Breast epithelium (tissue), 3 donors: Measurements from ENCODE around the gene KLHL4.
"Not testable (repeated sequence)": the region's sequence is repeated elsewhere in the genome, so short reads cannot be mapped to it uniquely, and the experiment has no call there.

ENCODE experiments used
- POLR2AphosphoS5 ChIP-seq, 3 donors: sonication (generic); formaldehyde crosslinking; IDR thresholded peaks; one replicate each; pipeline ENCODE4 v1.6.1; 2017; ENCODE audit warnings: antibody characterized with exemption in 3 of 3
- TF ChIP-seq, protein P1 (sequence below), 3 donors: fragments of 450-650 bp; IDR thresholded peaks; one replicate each; pipeline ENCODE4 v1.5.1; 2016 to 2017; ENCODE audit warnings: antibody characterized with exemption in 3 of 3, mild to moderate bottlenecking in 3 of 3, moderate library complexity in 3 of 3

GRCh38 chrX:87703469-87703868, 185.9 kb downstream of the KLHL4 start:
- TF ChIP-seq, protein P1, sequence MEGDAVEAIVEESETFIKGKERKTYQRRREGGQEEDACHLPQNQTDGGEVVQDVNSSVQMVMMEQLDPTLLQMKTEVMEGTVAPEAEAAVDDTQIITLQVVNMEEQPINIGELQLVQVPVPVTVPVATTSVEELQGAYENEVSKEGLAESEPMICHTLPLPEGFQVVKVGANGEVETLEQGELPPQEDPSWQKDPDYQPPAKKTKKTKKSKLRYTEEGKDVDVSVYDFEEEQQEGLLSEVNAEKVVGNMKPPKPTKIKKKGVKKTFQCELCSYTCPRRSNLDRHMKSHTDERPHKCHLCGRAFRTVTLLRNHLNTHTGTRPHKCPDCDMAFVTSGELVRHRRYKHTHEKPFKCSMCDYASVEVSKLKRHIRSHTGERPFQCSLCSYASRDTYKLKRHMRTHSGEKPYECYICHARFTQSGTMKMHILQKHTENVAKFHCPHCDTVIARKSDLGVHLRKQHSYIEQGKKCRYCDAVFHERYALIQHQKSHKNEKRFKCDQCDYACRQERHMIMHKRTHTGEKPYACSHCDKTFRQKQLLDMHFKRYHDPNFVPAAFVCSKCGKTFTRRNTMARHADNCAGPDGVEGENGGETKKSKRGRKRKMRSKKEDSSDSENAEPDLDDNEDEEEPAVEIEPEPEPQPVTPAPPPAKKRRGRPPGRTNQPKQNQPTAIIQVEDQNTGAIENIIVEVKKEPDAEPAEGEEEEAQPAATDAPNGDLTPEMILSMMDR (IDR thresholded peaks at IDR 0.05), result not testable (repeated sequence)
- TF ChIP-seq POLR2AphosphoS5 (IDR thresholded peaks at IDR 0.05), result not testable (repeated sequence)
